SU-DHL-6 (cell line): ENCODE data around the gene RNF113B.

Source experiments
- H2AFZ ChIP-seq: fragments of 200-600 bp; sonication (generic); 2 replicates; pipeline ENCODE4 v1.6.1; 2014; ENCODE audit warnings: low read depth, mild to moderate bottlenecking, moderate library complexity, mixed read lengths, antibody characterized with exemption, low read length; ENCODE audit not compliant: severe bottlenecking
- H3F3A ChIP-seq: fragments of 200-600 bp; shearing (Covaris generic); 2 replicates; pipeline ENCODE4 v1.6.0; 2016; ENCODE audit warnings: antibody characterized with exemption, mild to moderate bottlenecking; ENCODE audit not compliant: insufficient read depth
- H3K27ac ChIP-seq: fragments of 200-600 bp; sonication (generic); 2 replicates; pipeline ENCODE4 v1.5.1; 2016; ENCODE audit warnings: low read depth, mild to moderate bottlenecking, low read length, moderate library complexity, mixed read lengths
- H3K27me3 ChIP-seq: fragments of 200-600 bp; sonication (generic), shearing (Covaris generic); 2 replicates; pipeline ENCODE4 v1.6.0; 2014; ENCODE audit warnings: mild to moderate bottlenecking, low read length
- H3K36me3 ChIP-seq: fragments of 200-600 bp; sonication (generic); 2 replicates; pipeline ENCODE4 v1.6.1; 2014; ENCODE audit warnings: mild to moderate bottlenecking, low read length, mixed read lengths
- H3K4me2 ChIP-seq: fragments of 300-600, 200-600 bp; shearing (Covaris generic), sonication (generic); 2 replicates; pipeline ENCODE4 v1.6.0; 2014; ENCODE audit warnings: low read length, low read depth, mild to moderate bottlenecking; ENCODE audit not compliant: poor library complexity, severe bottlenecking
- H3K4me3 ChIP-seq: fragments of 200-600 bp; sonication (generic); 2 replicates; pipeline ENCODE4 v1.5.1; 2014; ENCODE audit warnings: antibody characterized with exemption, low read length, mild to moderate bottlenecking, mixed read lengths; ENCODE audit not compliant: insufficient read depth, poor library complexity, severe bottlenecking
- H3K79me2 ChIP-seq: fragments of 200-600 bp; sonication (generic); 2 replicates; pipeline ENCODE4 v1.6.1; 2014; ENCODE audit warnings: mild to moderate bottlenecking, low read length, moderate library complexity; ENCODE audit not compliant: insufficient read depth
- H3K9ac ChIP-seq: fragments of 200-600 bp; sonication (generic); 2 replicates; pipeline ENCODE4 v1.7.0; 2014; ENCODE audit warnings: mild to moderate bottlenecking, low read length
- H3K9me2 ChIP-seq: fragments of 200-600 bp; sonication (generic); replicated peaks from 2 replicates; pipeline ENCODE4 v1.6.1; 2014; ENCODE audit warnings: low read length; ENCODE audit not compliant: insufficient read depth
- H3K9me3 ChIP-seq: fragments of 200-600 bp; sonication (generic); 2 replicates; pipeline ENCODE4 v1.6.1; 2014; ENCODE audit warnings: low read length, mixed read lengths; ENCODE audit not compliant: insufficient read depth
- H4K20me1 ChIP-seq: fragments of 200-600 bp; sonication (generic); 2 replicates; pipeline ENCODE4 v1.6.1; 2014; ENCODE audit warnings: low read depth, mild to moderate bottlenecking, antibody characterized with exemption, low read length, moderate library complexity, mixed read lengths
- CTCF ChIP-seq: fragments of 200-600 bp; sonication (generic); IDR thresholded peaks from one replicate; pipeline ENCODE4 v1.5.1; 2017; ENCODE audit warnings: antibody characterized with exemption, mild to moderate bottlenecking, low read length, moderate library complexity; ENCODE audit not compliant: insufficient read depth, poor library complexity, severe bottlenecking
- EZH2phosphoT487 ChIP-seq: fragments of 200-600 bp; sonication (generic), shearing (Covaris generic); conservative IDR thresholded peaks from 2 replicates; pipeline ENCODE4 v1.6.1; 2018; ENCODE audit warnings: mild to moderate bottlenecking, antibody characterized with exemption, low read length, moderate library complexity, mixed read lengths

RNF113B gene

GRCh38 chr13:98201984-98202383 is 24.9 kb upstream of the RNF113B start:
- no peak overlapping the region for H3K9ac ChIP-seq
- no peaks in the 10 kb centered on the region for H3K36me3 ChIP-seq

GRCh38 chr13:98201189-98201588 is 24.1 kb upstream of the RNF113B start:
- Histone ChIP-seq H3F3A (no peaks in the 10 kb centered on the region), H3K27me3 (no peaks in the 10 kb centered on the region), H3K79me2 (no peaks in the 10 kb centered on the region), H3K9me3 (no peaks in the 10 kb centered on the region), H3K36me3 (no peaks in the 10 kb centered on the region), H2AFZ (no peak overlapping the region), H3K9me2 (no peaks in the 10 kb centered on the region), H3K4me3 (no peak overlapping the region), H3K9ac (no peak overlapping the region), H4K20me1 (no peaks in the 10 kb centered on the region), H3K27ac (no peak overlapping the region), H3K4me2 (no peak overlapping the region)
- TF ChIP-seq CTCF = no peak
- no peak for TF ChIP-seq EZH2phosphoT487

More at GRCh38 chr13:98201984-98202383, 24.9 kb upstream of the RNF113B start:
- H3K4me3 ChIP-seq = no peak overlapping the region
- no peaks in the 10 kb centered on the region for H3K9me3 ChIP-seq
- H3K27me3 ChIP-seq = no peaks in the 10 kb centered on the region
- H3K4me2 ChIP-seq = no peak overlapping the region
- H3F3A ChIP-seq = no peaks in the 10 kb centered on the region
- TF ChIP-seq EZH2phosphoT487 = no peak
- no peak for TF ChIP-seq CTCF
- no peaks in the 10 kb centered on the region for H3K79me2 ChIP-seq
- no peaks in the 10 kb centered on the region for H4K20me1 ChIP-seq
- H2AFZ ChIP-seq = no peak overlapping the region
- no peak overlapping the region for H3K27ac ChIP-seq
- no peaks in the 10 kb centered on the region for H3K9me2 ChIP-seq

- Histone ChIP-seq H3K9me3 (no peaks in the 10 kb centered on the region), H3K27me3 (no peaks in the 10 kb centered on the region), H3K4me3 (no peak overlapping the region), H4K20me1 (no peaks in the 10 kb centered on the region), H3F3A (no peaks in the 10 kb centered on the region), H3K36me3 (no peaks in the 10 kb centered on the region), H3K79me2 (no peaks in the 10 kb centered on the region), H3K27ac (no peak overlapping the region), H2AFZ (no peak overlapping the region), H3K4me2 (no peak overlapping the region), H3K9me2 (no peaks in the 10 kb centered on the region), H3K9ac (no peak overlapping the region)
- TF ChIP-seq EZH2phosphoT487 = no peak
- TF ChIP-seq CTCF = no peak
Measured at GRCh38 chr13:98200211-98200878, 23.3 kb upstream of the RNF113B start.
